Neural progenitor cell (in vitro differentiated cells): Measurements from ENCODE around the gene PNMA8C. TPM values are rescaled to one million over a fixed set of nuclear protein-coding genes. Genes with fewer than 3 reads are reported as not detected.
"Not testable (repeated sequence)": the region's sequence is repeated elsewhere in the genome, so short reads cannot be mapped to it uniquely, and the experiment has no call there.

Source experiments
- DNase-seq: peaks from one replicate; pipeline ENCODE4 v3.0.0-alpha.2; 2016; ENCODE audit warnings: low spot score
- H2AFZ ChIP-seq: fragments of 200-600 bp; sonication (generic); replicated peaks from 2 replicates; pipeline ENCODE4 v1.6.1; 2016; ENCODE audit warnings: antibody characterized with exemption
- H3F3A ChIP-seq: fragments of 200-600 bp; sonication (generic); 2 replicates; pipeline ENCODE4 v1.6.1; 2016; ENCODE audit warnings: antibody characterized with exemption, low read depth
- H3K27ac ChIP-seq: fragments of 200-600 bp; sonication (generic); 2 replicates; pipeline ENCODE4 v1.5.1; 2016; ENCODE audit warnings: mild to moderate bottlenecking
- H3K27me3 ChIP-seq: fragments of 200-600 bp; sonication (generic); 2 replicates; pipeline ENCODE4 v1.6.1; 2016; ENCODE audit warnings: mild to moderate bottlenecking, moderate library complexity
- H3K36me3 ChIP-seq: fragments of 200-600 bp; sonication (generic); 2 replicates; pipeline ENCODE4 v1.5.1; 2016
- H3K4me1 ChIP-seq: fragments of 200-600 bp; sonication (generic); 2 replicates; pipeline ENCODE4 v1.6.1; 2016; ENCODE audit warnings: mixed run types
- H3K4me2 ChIP-seq: fragments of 200-600 bp; sonication (generic); 2 replicates; pipeline ENCODE4 v1.6.1; 2016
- H3K4me3 ChIP-seq: fragments of 200-600 bp; sonication (generic); 2 replicates; pipeline ENCODE4 v1.5.1; 2016
- H3K79me2 ChIP-seq: fragments of 200-600 bp; sonication (generic); 2 replicates; pipeline ENCODE4 v1.6.1; 2016; ENCODE audit warnings: low read depth
- H3K9ac ChIP-seq: fragments of 200-600 bp; sonication (generic); 2 replicates; pipeline ENCODE4 v1.6.1; 2016
- H3K9me3 ChIP-seq: fragments of 200-600 bp; sonication (generic); 2 replicates; pipeline ENCODE4 v1.5.1; 2016; ENCODE audit warnings: low read depth
- H4K20me1 ChIP-seq: fragments of 200-600 bp; sonication (generic); 2 replicates; pipeline ENCODE4 v1.6.1; 2016; ENCODE audit warnings: low read depth
- H3K27ac Mint-ChIP-seq: 3 replicates; pipeline ENCODE4 v1.8.0; 2021; ENCODE audit warnings: mixed read lengths
- H3K27me3 Mint-ChIP-seq: 2 replicates; pipeline ENCODE4 v1.8.0; 2022; ENCODE audit warnings: low read depth, mild to moderate bottlenecking, inconsistent platforms, moderate library complexity, mixed read lengths; ENCODE audit not compliant: insufficient read depth
- H3K36me3 Mint-ChIP-seq: 3 replicates; pipeline ENCODE4 v1.8.0; 2021; ENCODE audit warnings: mixed read lengths
- H3K4me1 Mint-ChIP-seq: 3 replicates; pipeline ENCODE4 v1.8.0; 2021; ENCODE audit warnings: mixed read lengths
- H3K4me3 Mint-ChIP-seq: 3 replicates; pipeline ENCODE4 v1.8.0; 2021; ENCODE audit warnings: mild to moderate bottlenecking, moderate library complexity, mixed read lengths
- H3K9me3 Mint-ChIP-seq: 3 replicates; pipeline ENCODE4 v1.8.0; 2020; ENCODE audit warnings: mixed read lengths
- CTCF ChIP-seq: fragments of 200-600 bp; sonication (generic); IDR thresholded peaks from 2 replicates; pipeline ENCODE4 v1.5.1; 2017; ENCODE audit warnings: antibody characterized with exemption, mild to moderate bottlenecking
- EZH2 ChIP-seq: fragments of 200-600 bp; sonication (generic); IDR thresholded peaks from 2 replicates; pipeline ENCODE4 v1.6.1; 2017; ENCODE audit warnings: antibody characterized with exemption, mild to moderate bottlenecking, moderate library complexity
- EZH2phosphoT487 ChIP-seq: fragments of 200-600 bp; sonication (generic); IDR thresholded peaks from 2 replicates; pipeline ENCODE4 v1.6.1; 2017; ENCODE audit warnings: antibody characterized with exemption
- total RNA-seq: library from RNA; depleted of rRNA; stranded (reverse); fragments of >200 nt; gene quantifications from 2 replicates; pipeline ENCODE4 v1.2.3, GENCODE V29; 2015; ENCODE audit warnings: low replicate concordance

Gene PNMA8C
- total RNA-seq, 1 donor from 2014 or later, result 0.58 TPM

GRCh38 chr19:46442808-46443450 lies 14.2 kb upstream of the PNMA8C start:
- Histone ChIP-seq H3K4me3 (no peak overlapping the region), H3F3A (no peaks in the 10 kb centered on the region), H3K4me2 (no peak overlapping the region), H3K27me3 (no peaks in the 10 kb centered on the region), H2AFZ (no peak overlapping the region), H3K36me3 (no peaks in the 10 kb centered on the region), H3K9ac (no peak overlapping the region), H3K27ac (no peak overlapping the region), H4K20me1 (no peaks in the 10 kb centered on the region), H3K9me3 (no peaks in the 10 kb centered on the region), H3K79me2 (no peaks in the 10 kb centered on the region), H3K4me1 (no peaks in the 10 kb centered on the region)
- Mint-ChIP-seq H3K4me1 (no peaks in the 10 kb centered on the region), H3K36me3 (no peaks in the 10 kb centered on the region), H3K27me3 (peaks cover 4% of the 10 kb centered on the region), H3K9me3 (peaks cover 2% of the 10 kb centered on the region), H3K27ac (no peak overlapping the region), H3K4me3 (no peak overlapping the region)
- no peak for TF ChIP-seq CTCF
- no peak for TF ChIP-seq EZH2
- no peak for TF ChIP-seq EZH2phosphoT487
- DNase-seq, result no peak

- Mint-ChIP-seq H3K4me1 (no peaks in the 10 kb centered on the region), H3K4me3 (no peak overlapping the region), H3K9me3 (peaks cover 2% of the 10 kb centered on the region), H3K27me3 (peaks cover 4% of the 10 kb centered on the region), H3K36me3 (no peaks in the 10 kb centered on the region), H3K27ac (no peak overlapping the region)
- TF ChIP-seq CTCF (no peak), EZH2phosphoT487 (no peak), EZH2 (no peak)
- no peaks in the 10 kb centered on the region for H3K9me3 ChIP-seq
- H3K27me3 ChIP-seq, result no peaks in the 10 kb centered on the region
- no peak overlapping the region for H3K4me3 ChIP-seq
- H3F3A ChIP-seq, result no peaks in the 10 kb centered on the region
- H3K36me3 ChIP-seq, result no peaks in the 10 kb centered on the region
- H3K27ac ChIP-seq, result no peak overlapping the region
- H3K9ac ChIP-seq, result no peak overlapping the region
- no peaks in the 10 kb centered on the region for H3K4me1 ChIP-seq
- H3K4me2 ChIP-seq, result no peak overlapping the region
- H2AFZ ChIP-seq, result no peak overlapping the region
- no peak for DNase-seq
- no peaks in the 10 kb centered on the region for H4K20me1 ChIP-seq
- no peaks in the 10 kb centered on the region for H3K79me2 ChIP-seq
Observed at GRCh38 chr19:46441866-46442265, 13.1 kb upstream of the PNMA8C start.

DNA sequence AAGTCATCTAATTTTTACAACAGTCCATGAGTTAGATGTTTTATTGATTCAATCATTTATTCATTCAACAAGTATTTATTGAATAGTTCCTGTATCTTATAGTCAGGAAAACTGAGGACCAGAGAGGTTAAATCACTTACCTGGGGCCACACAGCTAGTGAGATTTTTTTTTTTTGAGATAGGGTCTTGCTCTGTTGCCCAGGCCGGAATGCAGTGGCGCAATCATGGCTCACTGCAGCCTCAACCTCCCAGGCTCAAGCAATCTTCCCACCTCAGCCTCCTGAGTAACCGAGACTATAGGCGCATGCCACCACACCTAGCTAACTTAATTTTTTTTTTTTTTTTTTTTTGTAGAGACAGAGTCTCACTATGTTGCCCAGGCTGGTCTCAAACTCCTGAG lies 7.0 kb upstream of the PNMA8C start:
- H3K27me3 Mint-ChIP-seq, H3K4me3 Mint-ChIP-seq, H3K36me3 Mint-ChIP-seq, H3K4me3 ChIP-seq, H4K20me1 ChIP-seq, H3K27me3 ChIP-seq, H3F3A ChIP-seq, H3K9ac ChIP-seq, H3K27ac ChIP-seq, H3K4me1 ChIP-seq, H3K9me3 ChIP-seq, DNase-seq, H3K27ac Mint-ChIP-seq, H3K79me2 ChIP-seq, H3K4me1 Mint-ChIP-seq, H3K36me3 ChIP-seq, H3K4me2 ChIP-seq, H3K9me3 Mint-ChIP-seq, H2AFZ ChIP-seq: not testable (repeated sequence)

DNA sequence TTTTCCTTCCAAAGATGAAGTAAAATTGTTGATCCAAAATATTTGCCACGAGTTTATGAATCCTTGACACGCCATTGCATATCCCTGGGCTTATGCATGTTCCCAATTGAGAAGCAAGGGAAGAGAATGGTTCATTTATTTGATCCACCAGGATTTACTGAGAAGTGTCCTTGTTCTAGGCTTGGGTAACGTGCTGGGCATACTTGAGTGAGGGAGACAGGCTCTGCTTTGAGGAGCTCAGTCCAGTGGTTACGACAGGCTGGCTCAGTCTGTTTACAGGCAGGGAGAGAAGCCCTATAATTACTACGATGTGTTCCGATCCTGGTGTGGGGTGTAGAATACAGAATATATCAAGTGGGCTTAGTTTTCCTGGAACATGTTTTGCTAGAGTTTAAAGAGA lies 6.3 kb upstream of the PNMA8C start:
- Histone ChIP-seq H3K4me3 (no peak overlapping the region), H4K20me1 (no peaks in the 10 kb centered on the region), H3K4me2 (no peak overlapping the region), H3K36me3 (no peaks in the 10 kb centered on the region), H3K79me2 (no peaks in the 10 kb centered on the region), H3K9me3 (no peaks in the 10 kb centered on the region), H3K27me3 (peaks cover 4% of the 10 kb centered on the region), H3F3A (peaks cover 10% of the 10 kb centered on the region), H2AFZ (no peak overlapping the region), H3K27ac (no peak overlapping the region), H3K9ac (no peak overlapping the region), H3K4me1 (no peaks in the 10 kb centered on the region)
- no peak for DNase-seq
- H3K4me3 Mint-ChIP-seq, result no peak overlapping the region
- no peak overlapping the region for H3K27ac Mint-ChIP-seq
- TF ChIP-seq EZH2phosphoT487, result no peak
- TF ChIP-seq CTCF, result no peak
- TF ChIP-seq EZH2, result no peak
- no peaks in the 10 kb centered on the region for H3K36me3 Mint-ChIP-seq
- peaks cover 10% of the 10 kb centered on the region for H3K27me3 Mint-ChIP-seq
- peaks cover 4% of the 10 kb centered on the region for H3K9me3 Mint-ChIP-seq
- peaks cover 7% of the 10 kb centered on the region for H3K4me1 Mint-ChIP-seq

DNA sequence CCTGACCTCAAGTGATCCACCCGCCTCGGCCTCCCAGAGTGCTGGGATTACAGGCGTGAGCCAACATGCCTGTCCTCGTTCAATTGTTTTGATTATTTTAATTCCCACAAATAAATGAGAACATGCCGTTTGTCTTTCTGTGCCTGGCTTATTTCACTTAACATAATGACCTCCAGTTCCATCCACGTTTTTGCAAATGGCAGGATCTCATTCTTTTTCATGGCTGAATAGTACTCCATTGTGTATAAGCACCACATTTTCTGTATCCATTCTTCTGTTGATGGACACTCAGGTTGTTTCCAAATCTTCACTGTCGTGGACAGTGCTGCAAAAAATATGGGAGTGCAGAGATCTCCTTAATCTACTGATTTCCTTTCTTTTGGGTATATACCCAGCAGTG lies 4.7 kb upstream of the PNMA8C start:
- H4K20me1 ChIP-seq, H3K27ac ChIP-seq, H3K9me3 ChIP-seq, H3K4me2 ChIP-seq, H3K36me3 Mint-ChIP-seq, H3K9ac ChIP-seq, H3K4me1 ChIP-seq, H3K79me2 ChIP-seq, H3K36me3 ChIP-seq, H3K27ac Mint-ChIP-seq, H3K4me3 ChIP-seq, H2AFZ ChIP-seq, H3K4me3 Mint-ChIP-seq, DNase-seq, H3K9me3 Mint-ChIP-seq: not testable (repeated sequence)
- H3F3A ChIP-seq, result peaks cover 12% of the 10 kb centered on the region
- Mint-ChIP-seq H3K27me3 (peaks cover 14% of the 10 kb centered on the region), H3K4me1 (peaks cover 21% of the 10 kb centered on the region)
- peaks cover 12% of the 10 kb centered on the region for H3K27me3 ChIP-seq
